Spleen (tissue), 7 donors: ENCODE results near the gene HSD11B1L.

Experiments
- POLR2AphosphoS5 ChIP-seq, 3 donors: sonication (generic); formaldehyde crosslinking; IDR thresholded peaks; one replicate each; pipeline ENCODE4 v1.5.1; 2017; ENCODE audit warnings: antibody characterized with exemption in 3 of 3
- TF ChIP-seq, protein P1 (sequence below), 11 experiments: fragments of 200-600 bp in 7 of 11; fragments of 450-650 bp in 4 of 11; sonication (generic) in 4 of 11; IDR thresholded peaks in 8 of 11; conservative IDR thresholded peaks in 3 of 11; 1 replicate in 7 of 11; 2 replicates in 4 of 11; pipeline versions ENCODE4 v1.4.0 to v1.8.0; 2016 to 2021; ENCODE audit warnings: antibody characterized with exemption in 11 of 11, inconsistent platforms in 4 of 11, mild to moderate bottlenecking in 1 of 11
- donor health status: DM: no; HTN: no; CAD: no; lungs with moderate emphysema.
- donor health status: DM: no; HTN: no; CAD: no.
- donor health status: DM: no; HTN: no; CAD: no.

DNA sequence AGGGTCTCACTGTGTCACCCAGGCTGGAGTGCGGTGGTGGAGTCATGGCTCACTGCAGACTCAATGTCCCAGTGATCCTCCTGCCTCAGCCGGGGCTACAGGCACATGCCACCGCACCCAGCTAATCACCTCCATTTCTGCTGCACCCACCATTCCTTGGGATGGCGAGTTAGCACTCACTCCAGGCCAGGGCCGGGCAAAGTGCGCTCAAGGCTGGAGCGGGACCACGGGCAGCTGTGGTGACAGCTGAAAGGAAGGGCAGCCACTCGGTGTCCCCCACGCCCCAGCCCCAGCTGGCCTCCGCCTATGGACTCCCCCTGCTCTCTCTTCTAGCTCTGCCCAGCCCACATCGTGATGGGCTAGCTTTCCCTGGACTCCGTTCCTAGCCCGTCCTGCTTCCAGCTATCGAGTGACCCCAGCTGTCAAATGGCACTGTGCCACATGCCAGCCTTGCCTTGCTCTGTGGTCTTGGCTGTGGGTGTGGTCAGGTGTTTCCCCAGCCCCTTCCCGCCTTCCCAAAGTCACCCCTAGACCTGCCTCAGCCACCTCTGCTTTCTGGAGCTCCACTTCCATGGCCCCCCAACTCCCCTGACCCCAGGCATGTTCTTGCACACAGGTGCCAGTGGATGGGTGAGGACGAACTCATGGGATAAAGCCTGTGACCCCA, 4.6 kb upstream of the HSD11B1L start:
- TF ChIP-seq, protein P1, sequence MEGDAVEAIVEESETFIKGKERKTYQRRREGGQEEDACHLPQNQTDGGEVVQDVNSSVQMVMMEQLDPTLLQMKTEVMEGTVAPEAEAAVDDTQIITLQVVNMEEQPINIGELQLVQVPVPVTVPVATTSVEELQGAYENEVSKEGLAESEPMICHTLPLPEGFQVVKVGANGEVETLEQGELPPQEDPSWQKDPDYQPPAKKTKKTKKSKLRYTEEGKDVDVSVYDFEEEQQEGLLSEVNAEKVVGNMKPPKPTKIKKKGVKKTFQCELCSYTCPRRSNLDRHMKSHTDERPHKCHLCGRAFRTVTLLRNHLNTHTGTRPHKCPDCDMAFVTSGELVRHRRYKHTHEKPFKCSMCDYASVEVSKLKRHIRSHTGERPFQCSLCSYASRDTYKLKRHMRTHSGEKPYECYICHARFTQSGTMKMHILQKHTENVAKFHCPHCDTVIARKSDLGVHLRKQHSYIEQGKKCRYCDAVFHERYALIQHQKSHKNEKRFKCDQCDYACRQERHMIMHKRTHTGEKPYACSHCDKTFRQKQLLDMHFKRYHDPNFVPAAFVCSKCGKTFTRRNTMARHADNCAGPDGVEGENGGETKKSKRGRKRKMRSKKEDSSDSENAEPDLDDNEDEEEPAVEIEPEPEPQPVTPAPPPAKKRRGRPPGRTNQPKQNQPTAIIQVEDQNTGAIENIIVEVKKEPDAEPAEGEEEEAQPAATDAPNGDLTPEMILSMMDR (IDR thresholded peaks at IDR 0.05 in 8 of 11, conservative IDR thresholded peaks at IDR 0.05 in 3 of 11): no peak
- peak in 1 of 3 donors; percentile 58 for TF ChIP-seq POLR2AphosphoS5 (IDR thresholded peaks at IDR 0.05)
